Measurements from ENCODE around the gene ADD2. TPM values are rescaled to one million over a fixed set of nuclear protein-coding genes. Genes with fewer than 3 reads are reported as not detected.
"Not testable (repeated sequence)": the region's sequence is repeated elsewhere in the genome, so short reads cannot be mapped to it uniquely, and the experiment has no call there.

The ADD2 gene
- 1.8 TPM for total RNA-seq
- long read RNA-seq = 0 reads

- intact Hi-C loops (cut with micrococcal nuclease) = no loop called here
- ATAC-seq = peak; percentile 76
- peak; percentile 42 for DNase-seq
These were observed at the start of gene ADD2 for GRCh38 chr2:70767699-70768589. Gene ADD2 (minus strand): TSS chr2:70768200. CDS start chr2:70706408, 61,792 bp downstream.

GRCh38 chr2:70817284-70817954 is 49.4 kb upstream of the ADD2 start:
- no peak for DNase-seq
- intact Hi-C loops (cut with micrococcal nuclease) = no loop called here
- ATAC-seq = no peak

- DNase-seq = no peak
- intact Hi-C loops (cut with micrococcal nuclease) = no loop called here
These were observed 48.7 kb upstream of the ADD2 start for GRCh38 chr2:70816726-70817125.

GRCh38 chr2:70808983-70809958 is 41.3 kb upstream of the ADD2 start:
- DNase-seq (no peak), ATAC-seq (no peak)
- intact Hi-C loops (cut with micrococcal nuclease) = no loop called here

More at GRCh38 chr2:70816726-70817125, 48.7 kb upstream of the ADD2 start:
- ATAC-seq = no peak

GRCh38 chr2:70807828-70808118 is 39.8 kb upstream of the ADD2 start:
- ATAC-seq (no peak), DNase-seq (no peak)
- intact Hi-C loops (cut with micrococcal nuclease) = no loop called here

GRCh38 chr2:70807102-70807827 is 39.3 kb upstream of the ADD2 start:
- no peak for ATAC-seq
- no peak for DNase-seq
- intact Hi-C loops (cut with micrococcal nuclease) = no loop called here

- ATAC-seq (no peak), DNase-seq (no peak)
- intact Hi-C loops (cut with micrococcal nuclease) = no loop called here
These were observed 38.6 kb upstream of the ADD2 start for GRCh38 chr2:70806620-70807019.

GRCh38 chr2:70806013-70806412 is 38.0 kb upstream of the ADD2 start:
- DNase-seq (no peak), ATAC-seq (no peak)
- intact Hi-C loops (cut with micrococcal nuclease) = no loop called here

GRCh38 chr2:70801607-70802263 is 33.7 kb upstream of the ADD2 start:
- no peak for ATAC-seq
- DNase-seq = no peak
- intact Hi-C loops (cut with micrococcal nuclease) = no loop called here

GRCh38 chr2:70799706-70800105 is 31.7 kb upstream of the ADD2 start:
- intact Hi-C loops (cut with micrococcal nuclease) = no loop called here
- no peak for ATAC-seq
- no peak for DNase-seq

GRCh38 chr2:70797996-70798395 is 30.0 kb upstream of the ADD2 start:
- ATAC-seq; DNase-seq; intact Hi-C loops (cut with micrococcal nuclease): not testable (repeated sequence)

GRCh38 chr2:70797506-70797905 is 29.5 kb upstream of the ADD2 start:
- intact Hi-C loops (cut with micrococcal nuclease) = no loop called here
- DNase-seq = no peak
- ATAC-seq = no peak

GRCh38 chr2:70796262-70796661 is 28.3 kb upstream of the ADD2 start:
- no peak for ATAC-seq
- DNase-seq = no peak
- intact Hi-C loops (cut with micrococcal nuclease) = no loop called here

GRCh38 chr2:70795164-70795995 is 27.4 kb upstream of the ADD2 start:
- no peak for DNase-seq
- intact Hi-C loops (cut with micrococcal nuclease) = no loop called here

GRCh38 chr2:70793450-70793849 is 25.4 kb upstream of the ADD2 start:
- ATAC-seq = no peak
- intact Hi-C loops (cut with micrococcal nuclease) = no loop called here
- DNase-seq = no peak

More at GRCh38 chr2:70795164-70795995, 27.4 kb upstream of the ADD2 start:
- ATAC-seq = no peak

- DNase-seq (peak; percentile 33), ATAC-seq (peak; percentile 40)
- intact Hi-C loops (cut with micrococcal nuclease) = no loop called here
These were observed 22.3 kb upstream of the ADD2 start, which contains the start of gene FIGLA for GRCh38 chr2:70790136-70790828. Gene FIGLA (minus strand): TSS chr2:70790643. CDS start chr2:70790638, 5 bp downstream.
